DMS53 (cell line): Measurements from ENCODE around the gene ZFP3.
"Not testable (repeated sequence)": the region's sequence is repeated elsewhere in the genome, so short reads cannot be mapped to it uniquely, and the experiment has no call there.

Experiments
- DNase-seq: peaks from one replicate; lab custom pipeline; 2025; lab: John Stamatoyannopoulos, UW

Gene ZFP3

DNA sequence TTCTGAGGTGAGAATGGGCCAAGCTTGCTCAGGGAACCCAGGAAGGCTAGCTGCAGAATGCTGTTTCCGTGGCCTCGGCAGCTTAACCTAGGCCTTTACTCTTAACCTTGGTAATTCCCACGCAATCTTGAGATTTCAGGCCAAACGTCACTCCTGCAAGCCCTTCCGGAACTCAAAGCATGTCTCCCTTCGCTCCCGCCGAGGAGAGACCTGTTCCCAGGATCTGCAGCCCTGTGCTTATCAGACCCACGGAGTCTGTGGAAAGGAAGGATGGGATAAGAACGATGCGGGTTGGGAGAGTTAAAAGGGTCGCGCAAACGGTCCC is 524 bp upstream of the ZFP3 start:
- DNase-seq, result peak; percentile 84

DNA sequence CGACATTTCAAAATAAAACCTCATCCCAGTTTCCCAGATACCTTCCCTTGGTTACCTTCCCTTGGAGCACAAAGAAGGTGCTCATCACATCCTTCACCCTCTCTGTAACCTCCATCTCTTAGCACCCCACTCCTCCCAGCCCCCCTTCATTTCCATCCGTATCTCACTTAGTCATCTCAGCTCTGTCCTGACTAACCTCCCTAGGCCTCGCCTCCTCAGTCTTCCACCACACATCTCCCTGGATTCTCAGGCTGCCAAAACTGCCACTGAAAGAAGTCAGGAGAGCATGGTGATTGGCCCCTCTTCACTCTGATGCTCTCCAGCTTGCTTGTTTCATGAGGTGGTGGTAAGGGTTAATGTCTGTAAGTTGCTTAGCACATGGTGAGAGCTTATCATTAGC is 2.3 kb downstream of the ZFP3 start:
- no peak for DNase-seq

DNA sequence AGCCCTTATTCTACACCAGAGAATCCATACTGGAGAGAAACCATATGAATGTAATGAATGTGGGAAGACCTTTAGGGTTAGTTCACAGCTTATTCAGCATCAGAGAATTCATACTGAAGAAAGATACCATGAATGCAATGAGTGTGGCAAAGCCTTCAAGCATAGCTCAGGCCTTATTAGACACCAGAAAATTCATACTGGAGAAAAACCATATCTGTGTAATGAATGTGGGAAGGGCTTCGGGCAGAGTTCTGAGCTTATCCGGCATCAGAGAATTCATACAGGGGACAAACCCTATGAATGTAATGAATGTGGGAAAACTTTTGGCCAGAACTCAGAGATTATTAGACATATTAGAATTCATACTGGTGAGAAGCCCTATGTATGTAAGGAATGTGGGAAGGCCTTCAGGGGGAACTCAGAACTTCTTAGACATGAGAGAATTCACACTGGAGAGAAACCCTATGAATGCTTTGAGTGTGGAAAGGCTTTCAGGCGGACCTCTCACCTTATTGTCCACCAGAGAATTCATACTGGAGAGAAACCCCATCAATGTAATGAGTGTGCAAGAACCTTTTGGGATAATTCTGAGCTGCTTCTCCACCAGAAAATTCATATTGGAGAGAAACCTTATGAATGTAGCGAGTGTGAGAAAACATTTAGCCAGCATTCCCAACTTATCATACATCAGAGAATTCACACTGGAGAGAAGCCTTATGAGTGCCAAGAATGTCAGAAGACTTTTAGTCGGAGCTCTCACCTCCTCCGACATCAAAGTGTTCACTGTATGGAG is 14.1 kb downstream of the ZFP3 start:
- DNase-seq, result no peak

DNA sequence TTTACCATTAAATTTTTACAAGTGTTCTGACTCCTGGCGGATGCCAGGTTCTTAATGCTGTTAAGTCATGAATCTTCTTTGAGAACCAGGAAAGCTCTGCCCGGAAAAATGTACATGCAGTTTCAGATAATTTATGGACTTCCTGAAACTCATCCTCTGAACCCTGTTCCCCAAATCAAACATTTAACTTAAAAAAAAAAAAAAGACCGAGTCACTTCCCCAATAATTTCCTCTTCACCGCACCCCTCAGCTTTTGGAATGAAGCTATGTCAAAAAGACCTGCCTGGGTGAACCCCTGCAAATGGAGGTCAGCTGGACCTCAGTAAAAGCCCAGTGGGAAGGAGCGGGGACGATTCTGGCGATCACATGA is 18.4 kb downstream of the ZFP3 start:
- DNase-seq, result peak; percentile 46

DNA sequence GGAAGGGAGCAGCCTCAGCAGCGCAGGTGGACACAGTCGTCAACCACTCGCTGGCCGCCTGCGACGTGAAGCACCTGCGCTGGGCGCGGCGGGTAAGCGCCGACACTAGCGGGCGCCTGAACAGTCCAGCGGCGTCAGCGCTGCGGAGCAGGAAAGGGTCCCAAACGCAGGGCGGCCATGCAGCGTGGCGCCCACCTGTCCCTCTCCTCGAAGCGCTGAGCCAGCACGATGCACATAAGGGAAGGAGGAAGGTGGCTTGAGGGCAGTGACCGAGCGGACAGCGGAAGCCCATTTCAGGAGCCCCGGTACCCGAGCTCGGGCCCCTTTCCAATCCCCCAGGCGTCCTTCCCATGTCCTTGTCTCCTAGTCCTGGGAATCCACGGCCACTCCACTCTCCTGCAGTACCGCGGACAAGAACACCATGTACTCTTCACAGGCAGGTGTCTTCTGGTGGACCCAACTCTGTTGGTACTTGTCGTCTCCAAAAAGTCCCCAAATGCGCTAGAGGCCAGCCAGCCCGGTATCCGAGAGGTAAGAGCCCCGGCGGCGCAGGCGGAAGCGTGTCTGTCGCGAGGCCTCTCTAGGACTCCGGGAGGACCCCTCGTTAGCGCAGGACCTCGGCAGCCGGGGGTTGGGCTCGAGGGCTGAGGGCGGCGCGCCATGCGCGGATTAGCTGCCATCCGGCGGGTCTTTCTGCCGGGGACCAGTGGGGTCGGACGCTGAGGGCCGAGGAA is 19.0 kb downstream of the ZFP3 start:
- DNase-seq, result peak; percentile 94

DNA sequence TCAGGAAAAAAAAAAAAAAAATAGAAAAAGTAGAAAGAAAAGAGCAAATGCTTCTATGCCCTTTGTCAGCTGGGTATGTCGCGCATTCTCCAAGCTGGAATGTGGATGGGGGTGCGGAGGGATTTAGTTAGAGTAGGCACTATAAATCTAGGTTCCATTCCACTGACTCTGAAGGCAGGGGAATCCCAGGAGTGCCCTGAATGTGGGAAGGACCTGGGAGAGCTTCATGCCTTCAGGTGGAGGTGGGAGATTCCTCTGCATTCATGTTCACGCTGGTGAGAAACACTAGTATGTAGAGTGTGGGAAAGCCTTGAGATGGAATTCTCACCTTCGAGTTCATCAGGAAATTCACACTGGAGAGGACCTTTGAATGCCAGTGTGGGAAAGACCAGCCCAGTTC is 21.0 kb downstream of the ZFP3 start:
- DNase-seq, result no peak

DNA sequence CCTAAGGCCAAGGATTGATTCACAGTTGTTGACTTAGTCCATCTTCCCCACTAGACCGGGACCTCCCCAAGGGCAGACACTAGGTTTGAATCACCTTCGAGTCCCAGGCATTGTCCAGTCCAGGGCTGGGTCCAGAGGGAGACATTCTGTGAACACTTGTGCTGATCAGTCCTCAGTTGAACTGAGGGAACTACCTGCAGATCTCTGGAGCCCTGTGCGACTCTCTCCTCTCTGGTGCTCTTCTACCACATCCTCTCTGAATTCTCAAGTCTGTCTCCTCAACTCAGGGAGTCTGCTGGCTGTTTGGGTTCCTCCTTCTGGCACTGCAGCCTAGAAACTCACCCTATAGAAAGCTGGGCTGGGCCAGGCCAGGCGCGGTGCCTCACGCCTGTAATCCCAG is 22.6 kb downstream of the ZFP3 start:
- no peak for DNase-seq

DNA sequence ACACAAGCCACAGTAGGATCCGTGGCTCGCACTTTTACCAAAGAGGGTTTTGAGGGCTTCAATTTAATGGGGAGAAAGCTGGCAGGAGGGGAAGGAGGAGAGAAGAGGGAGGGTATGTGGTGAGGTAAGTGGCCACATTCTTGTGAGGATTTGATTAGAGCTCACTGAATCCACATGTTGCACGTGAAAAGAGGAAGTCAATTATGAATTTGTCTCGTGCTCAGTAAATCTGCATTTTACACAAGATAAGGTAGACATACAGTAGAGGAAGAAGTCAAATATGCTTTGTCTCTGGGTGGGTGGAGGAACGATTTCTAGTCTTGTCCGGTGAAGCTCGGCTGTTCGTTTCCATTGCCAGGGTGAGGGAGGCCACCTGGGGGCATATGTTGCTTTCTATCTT is 32.5 kb downstream of the ZFP3 start:
- peak; percentile 44 for DNase-seq

DNA sequence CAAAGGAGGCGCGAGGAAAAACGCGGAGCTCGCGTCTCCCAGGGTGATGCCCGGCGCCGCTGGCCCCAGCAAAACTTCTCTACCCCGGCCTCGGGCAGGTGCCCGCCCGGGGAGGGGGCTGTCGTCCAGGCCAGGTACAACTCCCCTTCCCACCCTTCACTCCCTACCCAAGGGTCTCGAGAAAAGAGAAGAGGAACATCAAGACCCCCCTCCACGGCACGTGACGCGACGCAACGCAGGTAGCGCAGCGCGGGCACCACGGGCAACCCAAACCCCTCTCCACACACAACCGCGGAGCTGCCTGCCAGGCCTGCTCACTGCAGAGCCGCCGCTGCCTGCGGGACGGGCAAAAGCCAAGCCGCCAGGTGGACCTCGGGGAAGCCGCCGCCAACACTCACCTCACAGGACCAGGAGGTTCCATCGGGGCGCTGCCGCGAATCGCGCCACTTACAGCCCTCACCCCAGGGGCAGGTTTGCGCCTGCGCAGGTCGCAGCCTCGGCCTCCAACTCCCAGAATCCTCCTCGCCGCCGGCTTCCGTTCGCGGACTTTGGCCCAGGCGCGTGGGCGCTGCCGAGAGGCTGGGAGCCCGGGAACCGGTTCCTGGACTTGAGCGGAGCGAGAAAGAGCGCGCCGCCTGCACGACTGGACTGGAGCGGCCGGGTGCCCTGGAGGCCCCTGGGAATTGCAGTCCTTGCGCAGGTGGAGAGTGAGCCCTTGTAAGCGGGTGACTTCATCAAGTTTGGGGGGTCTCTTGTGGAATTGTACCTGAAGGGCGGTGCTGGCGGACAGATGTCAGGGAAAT is 33.3 kb downstream of the ZFP3 start, which contains the start of gene ZNF232:
Gene ZNF232, minus strand, starts transcription at position 477 of the 803 bp plus-strand sequence. Its CDS starts 56 bp downstream, at position 421.
- DNase-seq, result peak; percentile 98

DNA sequence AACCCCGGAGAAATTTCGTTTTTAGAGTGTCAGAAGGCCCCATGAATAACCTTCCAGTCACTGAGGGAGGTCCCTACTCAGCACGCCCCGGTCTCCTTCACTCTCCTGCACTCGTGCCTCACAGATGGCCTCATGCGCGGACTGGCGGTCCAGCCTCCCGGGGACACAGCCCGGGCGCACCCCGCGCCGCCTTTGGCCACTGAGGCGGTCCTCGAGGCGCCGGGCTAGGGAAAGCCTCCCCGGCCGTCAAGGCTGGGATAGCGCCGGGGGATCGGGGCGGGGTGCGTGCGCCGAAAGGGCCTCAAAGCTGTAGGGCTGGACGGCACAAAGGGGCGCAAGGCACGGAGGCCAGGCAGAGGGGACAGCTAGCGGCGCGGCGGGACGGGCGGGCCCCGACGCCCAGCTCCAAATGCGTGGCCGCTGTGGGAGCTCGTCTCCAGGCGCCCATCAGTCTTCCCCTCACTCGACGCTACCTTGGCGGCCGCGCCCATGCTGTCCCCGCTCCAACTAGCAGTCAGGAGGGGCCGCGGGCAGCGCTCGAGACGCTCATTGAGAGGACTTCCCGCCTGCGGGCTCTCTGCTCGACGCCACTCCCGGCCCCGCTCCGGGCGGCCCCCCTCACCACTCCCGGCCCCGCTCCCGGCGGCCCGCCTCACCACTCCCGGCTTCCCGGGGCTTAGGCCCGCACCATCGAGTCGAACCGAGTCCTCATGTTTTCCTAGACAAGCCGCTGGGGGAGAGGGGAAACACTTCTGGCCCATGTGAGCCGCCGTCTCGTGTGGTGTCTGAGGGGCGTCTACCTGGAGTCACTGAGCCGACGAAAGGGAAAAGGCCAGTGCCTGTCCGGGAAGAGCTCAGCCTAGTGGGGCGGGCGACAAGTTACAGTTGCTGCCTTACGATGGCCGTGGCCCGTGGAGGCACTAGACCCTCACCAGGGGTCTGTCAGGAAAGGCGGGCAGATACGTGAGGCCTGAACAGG is 37.7 kb downstream of the ZFP3 start, which contains the start of gene USP6:
Gene USP6, plus strand, starts transcription at position 360 of the 979 bp plus-strand sequence. CDS start 14,336 bp downstream, outside the sequence.
- DNase-seq, result no peak

DNA sequence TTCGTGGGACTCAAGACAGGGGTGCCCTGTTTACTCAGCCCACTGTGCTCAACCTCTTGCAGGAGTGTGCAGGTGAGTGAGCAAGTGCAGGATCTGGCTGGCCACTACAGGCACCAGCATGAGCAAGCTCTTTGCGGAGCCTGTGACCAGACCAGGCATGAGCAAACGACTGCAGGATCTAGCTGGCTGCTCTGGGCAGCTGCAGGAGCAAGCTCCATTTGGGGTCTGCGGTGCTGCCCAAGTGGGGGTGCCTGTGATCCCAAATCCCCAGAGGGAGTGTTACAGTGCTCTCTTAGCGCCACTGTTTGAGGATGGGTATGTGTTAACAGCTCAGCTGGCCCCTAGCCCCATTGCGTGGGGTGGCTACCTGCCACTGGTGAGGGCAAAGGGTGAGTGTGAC is 40.0 kb downstream of the ZFP3 start:
- DNase-seq, result no peak

DNA sequence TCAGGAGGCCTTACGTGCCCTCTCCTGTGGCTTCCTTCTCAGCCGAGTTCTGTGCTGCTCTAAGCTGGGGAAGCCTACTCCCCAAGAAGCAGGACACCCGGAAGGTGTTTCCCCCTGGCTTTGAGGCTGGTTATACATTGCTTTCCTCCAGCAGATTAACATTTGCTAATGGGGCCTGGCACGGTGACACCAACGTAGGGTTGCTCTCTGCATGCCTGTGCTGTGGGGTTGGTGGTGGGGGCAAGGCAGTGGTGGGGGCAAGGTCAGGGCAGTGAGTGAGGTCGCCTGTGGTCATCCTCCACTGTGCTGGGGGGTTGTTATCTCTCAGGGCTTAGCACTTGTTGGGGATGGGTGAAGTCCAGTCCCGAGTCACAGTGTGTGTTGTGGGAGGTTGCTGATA is 41.8 kb downstream of the ZFP3 start:
- DNase-seq, result no peak

DNA sequence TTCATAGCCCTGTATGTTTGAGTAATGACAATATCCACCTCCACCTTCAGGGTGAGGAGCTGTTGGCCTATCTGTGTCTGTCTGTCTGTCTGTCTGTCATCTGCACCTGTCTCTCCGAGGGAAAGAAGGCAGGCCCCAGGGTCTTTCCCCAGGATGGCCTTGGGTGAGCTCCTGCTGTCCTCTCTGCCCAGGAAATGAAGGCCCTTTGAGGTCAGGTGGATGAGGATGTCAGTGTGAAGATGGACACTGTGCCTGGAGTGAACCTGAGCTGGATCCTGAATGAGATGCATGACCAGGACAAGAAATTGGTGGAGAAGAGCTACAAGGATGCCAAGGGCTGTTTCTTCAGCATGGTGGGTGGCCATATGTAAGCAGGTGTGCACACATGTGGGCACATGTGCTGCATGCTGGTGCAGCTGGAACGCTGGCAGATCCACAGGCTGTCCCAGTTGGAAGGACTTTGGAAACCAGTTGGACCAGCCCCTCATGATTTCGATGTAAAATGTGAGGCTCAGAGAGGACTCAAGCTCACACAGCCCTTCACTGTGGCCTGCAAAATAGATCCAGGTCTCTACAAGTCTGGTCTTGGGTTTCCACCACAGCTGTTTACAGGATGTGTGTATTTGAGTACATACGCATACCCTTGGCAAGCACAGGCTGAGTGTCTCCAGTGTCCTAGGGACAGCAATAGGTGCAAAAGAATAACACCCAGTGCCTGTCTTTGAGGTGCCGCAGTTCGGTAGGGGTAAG is 42.3 kb downstream of the ZFP3 start:
- DNase-seq, result not testable (repeated sequence)

DNA sequence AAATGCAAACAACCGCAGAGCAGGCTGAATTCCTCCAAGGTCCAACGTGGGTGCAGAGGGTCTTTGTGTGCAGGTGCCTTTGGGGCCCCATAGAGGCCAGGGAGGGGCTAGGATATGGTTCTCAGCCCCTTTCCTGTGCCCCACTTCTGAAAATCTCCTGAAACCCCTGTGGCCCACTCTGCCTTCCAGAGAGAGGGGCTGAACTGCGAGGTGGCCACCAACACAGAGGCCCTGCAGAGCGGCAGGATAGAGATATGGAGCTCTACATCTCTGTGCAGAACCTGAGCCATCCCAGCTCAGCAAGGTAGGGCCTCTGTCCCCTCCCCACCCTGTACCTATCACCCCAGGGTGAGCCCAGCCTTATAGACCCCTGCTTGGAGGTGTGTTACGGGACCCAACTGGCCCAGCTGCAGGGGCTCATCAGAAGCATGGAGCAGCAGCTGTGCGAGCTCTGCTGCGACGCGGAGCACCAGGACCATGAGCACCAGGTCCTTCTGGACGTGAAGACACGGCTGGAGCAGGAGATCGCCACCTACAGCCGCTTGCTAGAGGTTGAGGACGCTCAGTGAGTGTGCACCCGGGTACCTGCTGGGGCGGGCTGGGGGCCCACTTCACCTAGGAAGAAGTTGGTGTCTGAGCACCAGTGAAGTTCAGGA is 43.0 kb downstream of the ZFP3 start:
- DNase-seq, result no peak

DNA sequence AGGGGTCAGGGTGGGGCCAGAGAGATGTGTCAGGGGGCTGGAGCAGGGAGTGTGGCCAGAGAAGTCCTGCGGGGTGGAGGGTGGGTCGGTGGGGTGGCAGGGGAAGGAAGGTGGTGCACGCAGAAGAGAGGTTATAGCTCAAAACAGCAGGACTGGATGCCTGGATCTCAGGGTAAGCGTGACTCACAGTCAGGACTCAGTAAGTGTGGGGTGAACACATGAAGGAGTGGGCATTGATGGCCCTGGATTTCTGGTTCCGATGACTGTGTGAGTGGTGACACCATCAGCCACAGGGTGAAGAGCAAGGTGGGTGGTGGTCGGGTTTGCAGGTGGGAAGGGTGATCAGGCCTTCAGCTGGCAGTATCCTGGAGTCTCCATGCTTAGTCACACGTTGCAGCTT is 43.8 kb downstream of the ZFP3 start:
- DNase-seq, result not testable (repeated sequence)

DNA sequence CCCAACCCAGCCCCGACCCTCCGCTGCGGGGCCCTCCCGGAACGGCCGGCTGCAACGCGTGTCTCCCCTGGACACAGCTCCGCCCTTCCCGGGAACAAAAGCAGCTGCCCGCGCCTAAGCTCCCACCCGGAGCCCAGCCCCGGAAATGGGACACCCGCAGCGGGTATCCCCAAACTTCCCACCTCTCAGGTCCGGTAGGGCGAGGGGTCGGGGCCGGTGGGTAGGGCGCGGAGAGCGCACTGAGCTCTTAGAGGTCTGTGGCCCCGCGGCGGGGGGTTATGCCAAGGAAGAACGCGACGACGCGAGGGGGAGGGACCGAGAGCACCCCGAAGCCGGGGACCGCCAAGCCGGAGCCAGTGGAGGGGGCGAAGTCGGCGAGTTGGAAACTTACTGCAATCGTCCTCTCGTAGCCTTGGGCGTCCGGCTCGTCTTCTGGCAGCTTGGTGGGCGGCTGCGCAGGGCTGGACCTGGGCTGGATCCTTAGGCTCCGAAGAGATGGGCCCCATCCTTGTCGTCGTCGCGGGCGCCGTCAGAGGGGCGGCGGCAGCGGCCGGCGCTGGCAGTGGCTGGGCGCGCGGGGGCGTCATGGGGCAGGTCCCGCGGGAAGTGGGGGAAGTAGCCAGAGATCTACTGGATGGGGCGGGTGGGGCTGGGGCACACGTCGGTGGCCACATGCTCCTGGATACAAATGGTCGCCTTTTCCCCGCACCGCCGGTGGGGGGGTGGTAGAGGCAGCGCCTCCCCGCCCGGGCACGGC is 44.5 kb downstream of the ZFP3 start:
- DNase-seq, result peak; percentile 71

DNA sequence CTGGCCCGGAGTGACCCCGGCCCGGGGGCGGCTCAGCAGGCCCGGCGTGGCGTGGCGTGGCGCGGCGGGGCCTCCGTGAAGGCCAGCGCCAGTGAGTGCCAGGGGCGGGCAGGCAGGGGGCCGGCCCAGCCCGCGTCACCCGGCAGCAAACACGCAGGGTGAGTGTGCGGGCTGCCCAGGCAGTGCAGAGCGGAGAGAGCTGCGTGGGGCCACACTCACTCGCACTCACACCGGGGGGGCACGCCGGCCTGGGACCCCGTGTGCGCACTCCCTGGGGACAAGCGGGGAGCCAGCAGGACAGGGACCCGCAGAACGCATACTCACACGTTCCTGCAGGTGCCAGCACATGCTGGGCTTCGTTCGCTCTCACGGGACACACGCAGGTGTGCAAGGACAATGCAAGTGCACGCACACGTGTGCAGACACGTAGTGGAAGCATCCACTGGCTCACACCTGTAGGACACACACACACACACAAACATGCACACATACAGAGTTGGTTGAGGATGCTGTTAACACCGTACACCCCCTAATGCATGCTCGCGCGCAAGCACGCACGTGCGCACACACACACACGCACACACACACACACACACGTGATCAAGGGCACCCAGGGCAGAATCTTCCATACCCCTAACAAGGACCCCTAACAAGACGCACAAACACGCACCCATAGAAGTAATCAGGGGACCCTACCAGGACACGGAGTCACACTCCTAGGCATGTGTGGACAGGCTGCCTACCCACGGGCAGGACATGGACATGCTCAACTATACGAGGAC is 45.3 kb downstream of the ZFP3 start:
- peak; percentile 60 for DNase-seq

DNA sequence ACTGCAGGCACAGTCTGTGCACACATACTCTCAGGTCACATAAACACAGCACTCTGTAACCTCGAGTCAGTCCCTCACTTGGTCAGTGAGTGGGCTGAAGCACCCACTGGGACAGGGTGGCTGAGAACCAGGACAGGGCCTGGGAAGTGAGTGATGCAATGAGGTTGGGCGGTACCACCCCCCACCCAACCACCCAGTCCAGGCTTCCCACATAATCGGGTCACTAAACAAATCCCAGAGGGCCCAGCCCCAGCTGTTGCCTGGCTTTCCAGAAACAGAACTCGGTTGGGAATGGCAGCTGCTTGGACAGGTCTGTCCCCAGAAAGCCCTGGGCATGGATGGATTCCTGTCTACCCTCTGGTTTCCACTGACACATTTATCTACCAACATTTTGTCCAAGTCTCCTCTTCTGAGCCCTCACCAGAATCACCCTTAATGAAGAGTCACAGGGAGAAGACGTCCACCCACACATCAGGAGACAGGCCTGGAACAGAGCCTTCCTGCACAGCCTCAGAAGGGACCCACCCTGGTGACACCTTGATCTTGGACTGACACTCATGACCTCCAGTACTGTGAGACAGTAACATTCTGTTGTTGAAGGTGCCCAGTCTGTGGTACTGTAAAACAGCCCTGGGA is 46.0 kb downstream of the ZFP3 start:
- DNase-seq, result not testable (repeated sequence)
